SK-N-SH (cell line): ENCODE data around the gene ARL3. TPM values are rescaled to one million over a fixed set of nuclear protein-coding genes. Genes with fewer than 3 reads are reported as not detected.
A peak's percentile ranks its signal among the peaks of the same experiment; 100 is the strongest.

Source experiments
- CTCF ChIA-PET: fragments of 300-600, 350-600 bp; formaldehyde crosslinking; extraction: SDS; loops from one replicate; lab custom pipeline; 2021; lab: Yijun Ruan, JAX
- POLR2A ChIA-PET: fragments of 350-600 bp; sonication (Branson Sonifier 250); formaldehyde crosslinking; extraction: SDS; loops from one replicate; lab custom pipeline; 2020; ENCODE audit warnings: antibody characterized with exemption, inconsistent platforms; lab: Yijun Ruan, JAX
- DNase-seq: peaks from one replicate; pipeline ENCODE4 v3.0.0; 2012
- H2AFZ ChIP-seq: fragments of 200-600 bp; sonication (generic); 2 replicates; pipeline ENCODE4 v1.8.1; 2016; ENCODE audit warnings: antibody characterized with exemption, mild to moderate bottlenecking, low read depth
- H3F3A ChIP-seq: fragments of 200-600 bp; sonication (generic); replicated peaks from 2 replicates; pipeline ENCODE3; 2016; ENCODE audit warnings: antibody characterized with exemption, mild to moderate bottlenecking; ENCODE audit not compliant: insufficient read depth
- H3K27ac ChIP-seq, 2 experiments: fragments of 200-500 bp in 1 of 2; fragments of 200-600 bp in 1 of 2; sonication (Bioruptor generic) in 1 of 2; sonication (generic), shearing (Covaris generic) in 1 of 2; 2 replicates each; pipeline versions ENCODE4 v1.5.1 to v1.6.1; 2014 to 2016; ENCODE audit warnings: low read depth in 2 of 2, inconsistent platforms in 1 of 2, low read length in 1 of 2, mild to moderate bottlenecking in 1 of 2, mixed read lengths in 1 of 2
- H3K27me3 ChIP-seq: fragments of 200-600 bp; sonication (generic), shearing (Covaris generic); 2 replicates; pipeline ENCODE4 v1.6.1; 2016; ENCODE audit warnings: mixed run types; ENCODE audit not compliant: insufficient read depth
- H3K36me3 ChIP-seq, 2 experiments: fragments of 200-500 bp in 1 of 2; fragments of 200-600 bp in 1 of 2; sonication (Bioruptor generic) in 1 of 2; sonication (generic) in 1 of 2; replicated peaks in 1 of 2; 2 replicates each; pipeline versions ENCODE3 to v1.5.1; 2014 to 2016; ENCODE audit warnings: low read length in 1 of 2, mild to moderate bottlenecking in 1 of 2; ENCODE audit not compliant: insufficient read depth in 2 of 2, control insufficient read depth in 1 of 2
- H3K4me1 ChIP-seq, 2 experiments: fragments of 200-500 bp in 1 of 2; fragments of 200-600 bp in 1 of 2; sonication (Bioruptor generic) in 1 of 2; sonication (generic), shearing (Covaris generic) in 1 of 2; 2 replicates each; pipeline versions ENCODE4 v1.5.1 to v1.6.1; 2014 to 2016; ENCODE audit warnings: low read depth in 1 of 2, low read length in 1 of 2, mixed run types in 1 of 2; ENCODE audit not compliant: insufficient read depth in 2 of 2, control insufficient read depth in 1 of 2
- H3K4me2 ChIP-seq: fragments of 200-600 bp; sonication (generic), shearing (Covaris generic); 2 replicates; pipeline ENCODE4 v1.6.1; 2017; ENCODE audit warnings: mixed run types
- H3K4me3 ChIP-seq, 2 experiments: fragments of 200-500 bp in 1 of 2; fragments of 200-600 bp in 1 of 2; sonication (Bioruptor generic) in 1 of 2; sonication (generic), shearing (Covaris generic) in 1 of 2; 2 replicates each; pipeline versions ENCODE4 v1.5.1 to v1.8.1; 2014 to 2016; ENCODE audit warnings: low read depth in 2 of 2, inconsistent platforms in 1 of 2, low read length in 1 of 2, mild to moderate bottlenecking in 1 of 2, mixed read lengths in 1 of 2, moderate library complexity in 1 of 2
- H3K79me2 ChIP-seq: fragments of 200-600 bp; sonication (generic); 2 replicates; pipeline ENCODE4 v1.8.1; 2017; ENCODE audit warnings: mild to moderate bottlenecking; ENCODE audit not compliant: insufficient read depth
- H3K9ac ChIP-seq: fragments of 200-600 bp; sonication (generic); 2 replicates; pipeline ENCODE4 v1.6.1; 2017; ENCODE audit warnings: mixed run types
- H3K9me2 ChIP-seq: fragments of 200-600 bp; sonication (generic); 2 replicates; pipeline ENCODE4 v1.6.1; 2017; ENCODE audit warnings: mixed run types
- H3K9me3 ChIP-seq: fragments of 200-600 bp; sonication (generic); 2 replicates; pipeline ENCODE4 v1.6.1; 2017; ENCODE audit warnings: mixed run types, mild to moderate bottlenecking, moderate library complexity
- H4K20me1 ChIP-seq: fragments of 200-600 bp; sonication (generic); 2 replicates; pipeline ENCODE4 v1.6.1; 2017; ENCODE audit warnings: mild to moderate bottlenecking, mixed run types; ENCODE audit not compliant: insufficient read depth
- CHD2 ChIP-seq: fragments of 150-350 bp; IDR thresholded peaks from 2 replicates; pipeline ENCODE4 v1.6.1; 2018; ENCODE audit warnings: low read length; ENCODE audit not compliant: partially characterized antibody
- ELF1 ChIP-seq: IDR thresholded peaks from 2 replicates; pipeline ENCODE4 v1.4.0; 2012
- EP300 ChIP-seq, 2 experiments: IDR thresholded peaks; 2 replicates each; pipeline versions ENCODE4 v1.4.0 to v1.6.1; 2012; ENCODE audit warnings: borderline replicate concordance in 1 of 2, low read depth in 1 of 2, low read length in 1 of 2
- EZH2phosphoT487 ChIP-seq: fragments of 200-600 bp; sonication (generic); IDR thresholded peaks from 2 replicates; pipeline ENCODE4 v1.6.1; 2017; ENCODE audit warnings: low read depth, mixed run types, mild to moderate bottlenecking, antibody characterized with exemption, moderate library complexity, borderline replicate concordance
- FOSL2 ChIP-seq: IDR thresholded peaks from 2 replicates; pipeline ENCODE4 v1.4.0; 2012; ENCODE audit warnings: low read depth, mild to moderate bottlenecking, moderate library complexity, borderline replicate concordance
- FOXM1 ChIP-seq: IDR thresholded peaks from 2 replicates; pipeline ENCODE4 v1.4.0; 2012; ENCODE audit warnings: low read depth, mild to moderate bottlenecking
- GABPA ChIP-seq: IDR thresholded peaks from 2 replicates; pipeline ENCODE4 v1.4.0; 2012; ENCODE audit warnings: low read depth, mild to moderate bottlenecking
- GATA2 ChIP-seq: sonication (generic); formaldehyde crosslinking; IDR thresholded peaks from 2 replicates; pipeline ENCODE4 v1.5.0; 2020; ENCODE audit warnings: mild to moderate bottlenecking, missing genetic modification reagents
- IRF3 ChIP-seq: fragments of 150-350 bp; IDR thresholded peaks from 2 replicates; pipeline ENCODE4 v1.6.1; 2016; ENCODE audit warnings: mild to moderate bottlenecking, low read depth, low read length
- MAX ChIP-seq: IDR thresholded peaks from 2 replicates; pipeline ENCODE4 v1.4.0; 2012; ENCODE audit warnings: low read depth
- MEF2A ChIP-seq: IDR thresholded peaks from 2 replicates; pipeline ENCODE4 v1.4.0; 2012; ENCODE audit warnings: low read depth, borderline replicate concordance
- NFIC ChIP-seq: IDR thresholded peaks from 2 replicates; pipeline ENCODE4 v1.4.0; 2012; ENCODE audit warnings: borderline replicate concordance
- POLR2AphosphoS5 ChIP-seq: IDR thresholded peaks from 2 replicates; pipeline ENCODE4 v1.6.1; 2012; ENCODE audit warnings: low read depth, low read length
- RAD21 ChIP-seq: IDR thresholded peaks from 2 replicates; pipeline ENCODE4 v1.6.1; 2012; ENCODE audit warnings: mild to moderate bottlenecking, low read length
- RCOR1 ChIP-seq: fragments of 150-350 bp; IDR thresholded peaks from 2 replicates; pipeline ENCODE4 v1.6.1; 2017; ENCODE audit warnings: antibody characterized with exemption, low read length
- REST ChIP-seq: IDR thresholded peaks from 2 replicates; pipeline ENCODE4 v1.6.1; 2012; ENCODE audit warnings: mild to moderate bottlenecking, low read depth, low read length, moderate library complexity
- RFX5 ChIP-seq: IDR thresholded peaks from 2 replicates; pipeline ENCODE4 v1.6.1; 2012; ENCODE audit warnings: mild to moderate bottlenecking, improper control_type of control experiment, low read length
- RXRA ChIP-seq: IDR thresholded peaks from 2 replicates; pipeline ENCODE4 v1.4.0; 2012; ENCODE audit warnings: low read depth, mild to moderate bottlenecking, borderline replicate concordance
- SIN3A ChIP-seq: IDR thresholded peaks from 2 replicates; pipeline ENCODE4 v1.6.1; 2012; ENCODE audit warnings: low read depth, mild to moderate bottlenecking, low read length, moderate library complexity, borderline replicate concordance
- TCF12 ChIP-seq: IDR thresholded peaks from 2 replicates; pipeline ENCODE4 v1.4.0; 2012
- TEAD4 ChIP-seq: IDR thresholded peaks from 2 replicates; pipeline ENCODE4 v1.4.0; 2012; ENCODE audit warnings: mild to moderate bottlenecking, borderline replicate concordance; ENCODE audit not compliant: insufficient read depth
- USF1 ChIP-seq: IDR thresholded peaks from 2 replicates; pipeline ENCODE4 v1.4.0; 2012; ENCODE audit warnings: low read depth, borderline replicate concordance
- YY1 ChIP-seq: IDR thresholded peaks from 2 replicates; pipeline ENCODE4 v1.4.0; 2012; ENCODE audit warnings: low read depth, mild to moderate bottlenecking
- ZBTB33 ChIP-seq: IDR thresholded peaks from 2 replicates; pipeline ENCODE4 v1.4.0; 2012; ENCODE audit warnings: low read depth, borderline replicate concordance
- WGBS: methylation state at CpG from one replicate; pipeline ENCODE4 v1.1.6; 2017; ENCODE audit warnings: low lambda C conversion rate; 5-methylcytosine and 5-hydroxymethylcytosine counted together
- polyA plus RNA-seq, 3 experiments: library from polyadenylated mRNA; depleted of rRNA; stranded (reverse); fragments of >200 nt; gene quantifications; 2 replicates each; pipeline ENCODE4 v1.2.3, GENCODE V29; 2012

The ARL3 gene
- polyA plus RNA-seq, 1 of the 3 experiments (the other 2 are of a cell fraction): 11.2 TPM

GRCh38 chr10:102670871-102671434, 43.2 kb downstream of the ARL3 start:
- no peak overlapping the region for H2AFZ ChIP-seq
- H3K27me3 ChIP-seq: no peaks in the 10 kb centered on the region
- no peaks in the 10 kb centered on the region for H3F3A ChIP-seq
- WGBS: 76% methylated on average over 5 of the region's 6 CpGs
- H3K4me3 ChIP-seq: no peak overlapping the region
- peak; percentile 39 for DNase-seq
- H4K20me1 ChIP-seq: no peaks in the 10 kb centered on the region
- no peak overlapping the region for H3K9ac ChIP-seq
- no peaks in the 10 kb centered on the region for H3K36me3 ChIP-seq
- H3K9me2 ChIP-seq: no peaks in the 10 kb centered on the region
- H3K27ac ChIP-seq: peak overlapping the region in 1 of 2 experiments; percentile 77; a peak in 2 of 4 replicates
- no peaks in the 10 kb centered on the region for H3K9me3 ChIP-seq
- H3K79me2 ChIP-seq: no peaks in the 10 kb centered on the region
- no peak overlapping the region for H3K4me2 ChIP-seq
- peaks cover 26 to 55% of the 10 kb centered on the region in 2 experiments; a peak in 3 of 4 replicates for H3K4me1 ChIP-seq
- POLR2A ChIA-PET: interaction anchor here (1.0 to 3.6 kb wide), 4 partner anchors 20 to 43 kb away, joined by 3 to 25 read pairs (median 7); partner anchors contain the start of genes ARL3 and SFXN2
- CTCF ChIA-PET: interaction anchor here (0.8 to 12.9 kb wide), 17 partner anchors 7 to 230 kb away, joined by 3 to 123 read pairs (median 5); partner anchors contain the start of genes ACTR1A, ARL3, SFXN2 and SUFU
- no peak for TF ChIP-seq SIN3A
- no peak for TF ChIP-seq EZH2phosphoT487
- TF ChIP-seq EP300 (IDR thresholded peaks at IDR 0.05; ENCODE audit: borderline replicate concordance in 1 of 2, low read depth in 1 of 2, low read length in 1 of 2): peak in 1 of 2 experiments; percentile 46; a peak in 1 of 4 replicates
- TF ChIP-seq MAX: no peak
- TF ChIP-seq TCF12: no peak
- TF ChIP-seq CHD2: peak; percentile 25
- no peak for TF ChIP-seq IRF3
- no peak for TF ChIP-seq MEF2A
- no peak for TF ChIP-seq FOXM1
- TF ChIP-seq GATA2 (CRISPR knock-in tag): peak; percentile 48; the same call in 1 of the 2 replicates
- TF ChIP-seq USF1: no peak
- TF ChIP-seq TEAD4: no peak
- TF ChIP-seq ELF1: no peak
- no peak for TF ChIP-seq RFX5
- TF ChIP-seq REST: no peak
- TF ChIP-seq FOSL2: no peak
- no peak for TF ChIP-seq RXRA
- no peak for TF ChIP-seq NFIC
- no peak for TF ChIP-seq YY1
- TF ChIP-seq RCOR1: peak; percentile 54; the same call in 1 of the 2 replicates
- TF ChIP-seq POLR2AphosphoS5: no peak
- TF ChIP-seq ZBTB33: no peak
- no peak for TF ChIP-seq GABPA
- TF ChIP-seq RAD21: no peak
